Spleen (tissue), 11 donors: Measurements from ENCODE around the gene TOR1A. TPM values are rescaled to one million over a fixed set of nuclear protein-coding genes. Genes with fewer than 3 reads are reported as not detected.

ENCODE experiments used
- DNase-seq: peaks from one replicate; pipeline ENCODE4 v3.0.0-alpha.2; 2020
- H3K27ac ChIP-seq, 8 donors: fragments of 200-600 bp; sonication (generic) in 7 of 8; 1 replicate in 4 of 8; 2 replicates in 4 of 8; pipeline versions ENCODE4 v1.5.0 to v1.8.0; 2016 to 2021; ENCODE audit warnings: inconsistent platforms in 4 of 8, mild to moderate bottlenecking in 4 of 8, moderate library complexity in 1 of 8
- H3K27me3 ChIP-seq, 7 donors: fragments of 200-600 bp; sonication (generic) in 6 of 7; replicated peaks in 1 of 7; 1 replicate in 4 of 7; 2 replicates in 3 of 7; pipeline versions ENCODE4 v1.5.0 to v1.8.0; 2016 to 2021; ENCODE audit warnings: inconsistent platforms in 3 of 7, mild to moderate bottlenecking in 1 of 7
- H3K36me3 ChIP-seq, 6 donors: fragments of 200-600 bp; sonication (generic) in 5 of 6; 1 replicate in 4 of 6; 2 replicates in 2 of 6; pipeline versions ENCODE4 v1.5.0 to v1.8.0; 2016 to 2021; ENCODE audit warnings: inconsistent platforms in 2 of 6
- H3K4me1 ChIP-seq, 6 donors: fragments of 200-600 bp; sonication (generic) in 5 of 6; 1 replicate in 3 of 6; 2 replicates in 3 of 6; pipeline versions ENCODE4 v1.5.0 to v1.8.0; 2016 to 2021; ENCODE audit warnings: inconsistent platforms in 3 of 6
- H3K4me3 ChIP-seq, 8 donors: fragments of 200-600 bp; sonication (generic) in 7 of 8; 1 replicate in 4 of 8; 2 replicates in 4 of 8; pipeline versions ENCODE4 v1.5.0 to v1.8.0; 2016 to 2021; ENCODE audit warnings: inconsistent platforms in 4 of 8, mild to moderate bottlenecking in 4 of 8, moderate library complexity in 2 of 8
- H3K9me3 ChIP-seq, 8 donors: fragments of 200-600 bp; sonication (generic) in 7 of 8; 1 replicate in 4 of 8; 2 replicates in 4 of 8; pipeline versions ENCODE4 v1.5.0 to v1.8.0; 2016 to 2021; ENCODE audit warnings: inconsistent platforms in 4 of 8
- CTCF ChIP-seq, 11 experiments: fragments of 200-600 bp in 7 of 11; fragments of 450-650 bp in 4 of 11; sonication (generic) in 4 of 11; IDR thresholded peaks in 8 of 11; conservative IDR thresholded peaks in 3 of 11; 1 replicate in 7 of 11; 2 replicates in 4 of 11; pipeline versions ENCODE4 v1.4.0 to v1.8.0; 2016 to 2021; ENCODE audit warnings: antibody characterized with exemption in 11 of 11, inconsistent platforms in 4 of 11, mild to moderate bottlenecking in 1 of 11
- POLR2A ChIP-seq, 3 donors: fragments of 450-650 bp; IDR thresholded peaks; one replicate each; pipeline ENCODE4 v1.5.1; 2017; ENCODE audit warnings: antibody characterized with exemption in 3 of 3, mild to moderate bottlenecking in 1 of 3
- POLR2AphosphoS5 ChIP-seq, 3 donors: sonication (generic); formaldehyde crosslinking; IDR thresholded peaks; one replicate each; pipeline ENCODE4 v1.5.1; 2017; ENCODE audit warnings: antibody characterized with exemption in 3 of 3
- WGBS, 5 donors: extraction: QIAGEN DNeasy Blood & Tissue Kit in 3 of 5; methylation state at CpG; one replicate each; pipeline versions ENCODE4 v1.1.5 to v1.1.7; 2013 to 2018; 5-methylcytosine and 5-hydroxymethylcytosine counted together
- intact Hi-C: fragments of 100-400 bp; cut with DNase I; formaldehyde crosslinking; loops from one replicate; pipeline ENCODE4 v1.15.0; 2023; ENCODE audit warnings: low total_unique reads
- polyA plus RNA-seq, 3 donors: library from polyadenylated mRNA; stranded (reverse); fragments of 200-250 nt; gene quantifications; one replicate each; pipeline ENCODE4 v1.2.1, GENCODE V29; 2013
- total RNA-seq, 7 donors: library from RNA; depleted of rRNA in 3 of 7; stranded (reverse); fragments of >200 nt in 3 of 7; fragmentation: NEBNext Ultra II Directional in 4 of 7; extraction: Animal tissue kit (Norgen Biotek cat#: 25700) in 4 of 7; gene quantifications; one replicate each; pipeline versions ENCODE4 v1.1.0 to v1.2.1, GENCODE V29; 2016 to 2021
- donor health status: healthy with polysubstance abuse.
- donor health status: DM: no; HTN: no; CAD: no; lungs with moderate emphysema.
- donor health status: DM: no; HTN: no; CAD: no.
- donor health status: Bipolar disorder and iron deficiency.
- donor health status: healthy.
- donor health status: DM: no; HTN: no; CAD: no.
- donor health status: DM: yes; HTN: yes; CAD: no.

TOR1A gene
- total and polyA plus RNA-seq, 10 donors, result 13.3 to 49.5 (median 31.4) TPM

- H3K27me3 ChIP-seq, result no peaks in the 10 kb centered on the region
- DNase-seq, result no peak
- 83 to 89% (median 86%) methylated on average over 4 of the region's 4 CpGs for WGBS, 5 donors
- peaks cover 15 to 67% (median 51%) of the 10 kb centered on the region in 6 donors for H3K4me1 ChIP-seq
- H3K27ac ChIP-seq, result no peak overlapping the region
- H3K4me3 ChIP-seq, result no peak overlapping the region
- TF ChIP-seq POLR2AphosphoS5 (IDR thresholded peaks at IDR 0.05), result no peak
- TF ChIP-seq CTCF (IDR thresholded peaks at IDR 0.05 in 8 of 11, conservative IDR thresholded peaks at IDR 0.05 in 3 of 11), result no peak
- TF ChIP-seq POLR2A (IDR thresholded peaks at IDR 0.05), result no peak
- peaks cover 0 to 36% (median 0%) of the 10 kb centered on the region in 6 donors for H3K36me3 ChIP-seq
- H3K9me3 ChIP-seq, result no peaks in the 10 kb centered on the region
- intact Hi-C loops, result no loop called here
These were observed 17.1 kb upstream of the TOR1A start for GRCh38 chr9:129841071-129841470.

- TF ChIP-seq POLR2A (IDR thresholded peaks at IDR 0.05), result no peak
- intact Hi-C loops, result no loop called here
- H3K9me3 ChIP-seq, result no peaks in the 10 kb centered on the region
- no peak overlapping the region for H3K4me3 ChIP-seq
- H3K27me3 ChIP-seq, result no peaks in the 10 kb centered on the region
- peak overlapping the region in 4 of 8 donors; percentile 2 to 56 (median 16) for H3K27ac ChIP-seq
- H3K36me3 ChIP-seq, result peaks cover 0 to 36% (median 0%) of the 10 kb centered on the region in 6 donors
- no peak for DNase-seq
- H3K4me1 ChIP-seq, result peaks cover 17 to 63% (median 46%) of the 10 kb centered on the region in 6 donors
- WGBS, 5 donors, result 58 to 81% (median 68%) methylated on average over 6 to 8 of the region's 8 CpGs
These were observed 16.1 kb upstream of the TOR1A start for GRCh38 chr9:129840034-129840433.

- Histone ChIP-seq H3K27me3 (no peaks in the 10 kb centered on the region), H3K4me3 (no peak overlapping the region), H3K27ac (peak overlapping the region in 4 of 8 donors; percentile 2 to 56 (median 16)), H3K36me3 (peaks cover 0 to 36% (median 0%) of the 10 kb centered on the region in 6 donors), H3K9me3 (no peaks in the 10 kb centered on the region), H3K4me1 (peaks cover 17 to 62% (median 45%) of the 10 kb centered on the region in 6 donors)
- DNase-seq, result no peak
- no peak for TF ChIP-seq CTCF (IDR thresholded peaks at IDR 0.05 in 8 of 11, conservative IDR thresholded peaks at IDR 0.05 in 3 of 11)
- no peak for TF ChIP-seq POLR2A (IDR thresholded peaks at IDR 0.05)
- no peak for TF ChIP-seq POLR2AphosphoS5 (IDR thresholded peaks at IDR 0.05)
- WGBS, 5 donors, result 67 to 77% (median 76%) methylated on average over 8 to 10 of the region's 10 CpGs
- intact Hi-C loops, result no loop called here
These were observed 15.5 kb upstream of the TOR1A start for GRCh38 chr9:129839324-129840023.

GRCh38 chr9:129838707-129839259, 14.8 kb upstream of the TOR1A start:
- H3K4me1 ChIP-seq, result peaks cover 22 to 66% (median 52%) of the 10 kb centered on the region in 6 donors
- H3K27me3 ChIP-seq, result no peaks in the 10 kb centered on the region
- no peaks in the 10 kb centered on the region for H3K9me3 ChIP-seq
- WGBS, 5 donors, result 81 to 88% (median 84%) methylated on average over 12 of the region's 12 CpGs
- DNase-seq, result no peak
- TF ChIP-seq CTCF (IDR thresholded peaks at IDR 0.05 in 8 of 11, conservative IDR thresholded peaks at IDR 0.05 in 3 of 11) (no peak), POLR2AphosphoS5 (IDR thresholded peaks at IDR 0.05) (no peak), POLR2A (IDR thresholded peaks at IDR 0.05) (no peak)
- intact Hi-C loops, result no loop called here
- peaks cover 0 to 33% (median 0%) of the 10 kb centered on the region in 6 donors for H3K36me3 ChIP-seq
- H3K4me3 ChIP-seq, result no peak overlapping the region
- peak overlapping the region in 2 of 8 donors; percentile 26 to 56 for H3K27ac ChIP-seq
